COR-L47 (cell line): ENCODE results near the gene BTNL8.
"Not testable (repeated sequence)": the region's sequence is repeated elsewhere in the genome, so short reads cannot be mapped to it uniquely, and the experiment has no call there.

ENCODE experiments used
- DNase-seq: peaks from one replicate; lab custom pipeline; 2025; lab: John Stamatoyannopoulos, UW

BTNL8 gene

GRCh38 chr5:180875860-180876426, 23.0 kb upstream of the BTNL8 start:
- no peak for DNase-seq

DNA sequence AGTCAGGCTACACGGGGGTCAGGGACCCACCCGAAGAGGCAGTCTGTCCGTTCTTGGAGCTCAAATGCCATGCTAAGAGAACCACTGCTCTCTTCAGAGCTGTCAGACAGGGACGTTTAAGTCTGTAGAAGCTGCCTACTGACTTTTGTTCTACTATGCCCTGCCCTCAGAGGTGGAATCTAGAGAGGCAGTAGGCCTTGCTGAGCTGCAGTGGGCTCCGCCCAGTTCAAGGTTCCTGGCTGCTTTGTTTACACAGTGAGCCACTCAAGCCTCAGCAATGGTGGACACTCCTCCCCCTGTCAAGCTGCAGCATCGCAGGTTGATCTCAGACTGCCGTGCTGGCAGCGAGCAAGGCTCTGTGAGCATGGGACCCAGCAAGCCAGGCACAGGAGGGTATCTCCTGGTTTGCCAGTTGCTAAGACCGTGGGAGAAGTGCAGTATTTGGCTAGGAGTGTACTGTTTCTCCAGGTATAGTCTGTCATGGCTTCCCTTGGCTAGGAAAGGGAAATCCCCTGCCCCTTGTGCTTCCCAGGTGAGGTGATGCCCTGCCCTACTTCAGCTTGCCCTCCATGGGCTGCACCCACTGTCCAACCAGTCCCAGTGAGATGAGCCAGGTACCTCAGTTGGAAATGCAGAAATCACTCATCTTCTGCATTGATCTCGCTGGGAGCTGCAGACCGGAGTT, 13.0 kb upstream of the BTNL8 start:
- not testable (repeated sequence) for DNase-seq

DNA sequence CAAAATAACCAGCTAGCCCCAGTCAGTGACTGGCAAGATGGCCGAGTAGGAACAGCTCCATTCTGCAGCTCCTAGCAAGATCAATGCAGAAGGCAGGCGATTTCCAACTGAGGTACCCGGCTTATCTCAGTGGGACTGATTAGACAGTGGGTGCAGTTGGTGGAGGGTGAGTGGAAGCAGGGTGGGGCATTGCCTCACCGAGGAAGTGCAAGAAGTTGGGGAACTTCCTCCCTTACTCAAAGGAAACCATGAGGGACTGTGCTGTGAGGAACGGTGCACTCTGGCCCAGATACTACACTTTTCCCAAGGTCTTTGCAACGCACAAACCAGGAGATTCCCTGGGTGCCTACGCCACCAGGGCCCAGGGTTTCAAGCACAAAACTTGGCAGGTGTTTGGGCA, 9.6 kb upstream of the BTNL8 start:
- DNase-seq: no peak

DNA sequence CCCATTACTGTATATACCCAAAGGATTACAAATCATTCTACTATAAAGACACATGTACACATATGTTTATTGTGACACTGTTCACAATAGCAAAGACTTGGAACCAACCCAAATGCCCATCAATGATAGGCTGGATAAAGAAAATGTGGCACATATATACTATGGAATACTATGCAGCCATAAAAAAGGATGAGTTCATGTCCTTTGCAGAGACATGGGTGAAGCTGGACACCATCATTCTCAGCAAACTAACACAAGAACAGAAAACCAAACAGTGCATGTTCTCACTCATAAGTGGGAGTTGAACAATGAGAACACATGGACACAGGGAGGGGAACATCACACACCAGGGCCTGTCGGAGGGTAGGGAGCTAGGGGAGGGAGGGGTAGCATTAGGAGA, 3.6 kb upstream of the BTNL8 start:
- DNase-seq: not testable (repeated sequence)

GRCh38 chr5:180900178-180900577, 1.2 kb downstream of the BTNL8 start:
- no peak for DNase-seq

DNA sequence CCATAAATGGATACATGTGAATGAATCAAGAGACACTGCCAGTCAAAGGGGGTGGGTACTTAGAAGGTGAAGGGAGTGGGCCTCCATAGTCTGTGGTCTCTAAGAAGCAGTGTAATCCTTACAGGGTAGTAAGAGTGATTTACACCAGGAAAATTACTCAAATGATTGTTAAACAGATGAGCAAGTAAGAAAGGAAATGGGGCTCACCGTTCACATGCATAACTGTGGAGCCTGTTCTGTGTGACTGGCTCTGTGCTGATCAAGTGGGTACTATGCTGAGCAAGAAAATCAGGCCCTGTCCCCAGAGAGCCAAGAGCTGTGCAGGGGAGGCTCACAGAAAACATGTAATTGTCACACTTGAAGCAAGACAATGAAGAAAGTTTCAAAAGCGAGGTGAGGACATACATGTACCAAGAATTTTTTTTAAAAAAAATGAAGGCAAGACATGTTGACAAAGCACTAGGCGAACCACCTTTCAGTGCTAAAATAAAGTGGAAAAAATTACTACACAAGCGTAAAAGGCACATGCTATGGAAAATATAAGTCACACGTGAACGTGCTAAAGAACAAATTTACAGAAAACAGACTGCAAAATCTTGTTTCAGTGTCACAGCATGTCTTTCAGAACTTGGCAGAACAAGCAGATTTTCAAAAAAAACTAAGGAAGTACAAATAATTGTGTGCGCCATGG, 2.5 kb downstream of the BTNL8 start:
- no peak for DNase-seq

DNA sequence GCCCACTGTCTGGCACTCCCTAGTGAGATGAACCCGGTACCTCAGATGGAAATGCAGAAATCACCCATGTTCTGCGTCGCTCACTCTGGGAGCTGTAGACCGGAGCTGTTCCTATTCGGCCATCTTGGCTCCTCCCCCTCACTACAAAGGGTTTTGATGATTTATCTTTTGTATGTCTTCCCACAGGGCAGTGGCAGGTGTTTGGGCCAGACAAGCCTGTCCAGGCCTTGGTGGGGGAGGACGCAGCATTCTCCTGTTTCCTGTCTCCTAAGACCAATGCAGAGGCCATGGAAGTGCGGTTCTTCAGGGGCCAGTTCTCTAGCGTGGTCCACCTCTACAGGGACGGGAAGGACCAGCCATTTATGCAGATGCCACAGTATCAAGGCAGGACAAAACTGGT, 9.4 kb downstream of the BTNL8 start:
- no peak for DNase-seq

- DNase-seq: no peak
These were observed 10.2 kb downstream of the BTNL8 start for GRCh38 chr5:180908998-180909731.

DNA sequence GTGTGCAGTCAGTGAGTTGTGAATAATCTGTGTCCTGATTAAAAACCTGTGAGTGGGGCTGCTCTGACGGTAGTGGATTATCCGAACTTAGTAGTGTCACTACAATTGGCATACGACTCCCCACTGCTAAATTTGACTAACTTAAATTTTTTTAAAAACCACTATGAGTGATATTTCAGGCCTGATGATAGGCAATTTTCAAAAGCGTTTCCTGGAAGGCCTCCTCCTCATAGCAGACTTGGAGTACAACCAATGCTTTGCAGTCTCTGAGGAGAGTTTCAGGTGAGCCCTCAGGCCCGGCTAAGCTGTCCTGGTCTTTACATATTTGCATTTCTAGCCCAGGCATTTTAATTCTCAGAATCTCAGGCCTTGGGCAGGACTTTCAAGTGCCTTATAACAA, 10.8 kb downstream of the BTNL8 start:
- DNase-seq: no peak

GRCh38 chr5:180910182-180910581, 11.2 kb downstream of the BTNL8 start:
- no peak for DNase-seq

DNA sequence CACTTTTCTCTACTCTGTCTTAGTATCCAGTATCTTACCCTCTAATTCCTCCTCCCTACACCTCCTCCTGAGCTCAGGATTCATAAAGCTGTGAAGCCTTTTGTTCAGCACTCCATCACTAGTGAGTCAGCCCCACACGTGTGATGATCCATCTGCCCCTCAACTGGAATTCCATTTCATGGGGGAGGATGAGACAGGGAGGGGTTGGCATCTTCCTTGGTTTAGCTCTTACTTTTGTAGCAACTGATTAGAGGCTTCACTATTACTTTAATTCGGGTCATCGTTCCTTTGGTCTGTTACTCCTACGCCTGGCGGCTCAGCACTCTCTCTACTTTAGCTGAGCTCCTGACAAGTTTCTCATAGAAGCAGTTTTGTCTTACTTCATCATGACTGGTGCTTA, 11.8 kb downstream of the BTNL8 start:
- no peak for DNase-seq

DNA sequence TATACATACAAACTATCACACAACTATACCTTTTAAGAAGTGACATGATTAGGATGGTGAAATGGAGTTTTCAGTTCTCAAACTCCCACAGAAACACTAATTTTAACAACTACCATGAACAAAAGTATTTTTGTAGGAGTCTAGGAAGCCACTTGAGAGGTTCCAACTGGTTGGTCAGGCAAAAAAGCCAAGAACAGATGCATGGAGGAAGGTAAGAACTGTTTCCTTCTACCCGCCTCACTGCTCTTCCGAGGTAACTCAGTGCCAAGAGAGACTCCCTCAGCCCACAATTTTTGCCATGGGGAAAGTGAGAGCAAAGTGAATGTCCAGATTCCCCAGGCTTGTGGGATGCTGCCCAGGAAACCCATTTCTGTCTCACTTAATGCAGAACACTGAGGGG, 15.7 kb downstream of the BTNL8 start:
- no peak for DNase-seq

- DNase-seq: no peak
These were observed 17.0 kb downstream of the BTNL8 start for GRCh38 chr5:180915924-180916323.

DNA sequence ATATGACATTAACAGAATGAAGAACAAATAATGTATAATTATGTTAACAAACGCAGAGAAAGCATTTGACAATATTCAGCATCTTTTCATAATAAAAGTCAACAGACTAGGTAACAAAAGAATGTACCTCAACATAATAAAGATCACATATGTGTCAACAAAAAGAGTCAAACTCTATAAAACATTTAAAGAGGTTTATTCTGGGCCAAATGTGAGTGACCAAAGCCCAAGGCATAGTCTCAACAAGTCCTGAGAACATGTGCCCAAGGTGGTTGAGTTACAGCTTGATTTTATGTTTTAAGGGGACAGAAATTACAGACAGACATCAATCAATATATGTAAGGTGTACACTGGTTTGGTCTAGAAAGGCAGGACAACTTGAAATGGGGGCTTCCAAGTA, 19.4 kb downstream of the BTNL8 start:
- DNase-seq: no peak

GRCh38 chr5:180920710-180921109, 21.8 kb downstream of the BTNL8 start:
- no peak for DNase-seq

- DNase-seq: no peak
These were observed 24.0 kb downstream of the BTNL8 start for GRCh38 chr5:180922932-180923331.

GRCh38 chr5:180932660-180933059, 33.7 kb downstream of the BTNL8 start:
- no peak for DNase-seq

DNA sequence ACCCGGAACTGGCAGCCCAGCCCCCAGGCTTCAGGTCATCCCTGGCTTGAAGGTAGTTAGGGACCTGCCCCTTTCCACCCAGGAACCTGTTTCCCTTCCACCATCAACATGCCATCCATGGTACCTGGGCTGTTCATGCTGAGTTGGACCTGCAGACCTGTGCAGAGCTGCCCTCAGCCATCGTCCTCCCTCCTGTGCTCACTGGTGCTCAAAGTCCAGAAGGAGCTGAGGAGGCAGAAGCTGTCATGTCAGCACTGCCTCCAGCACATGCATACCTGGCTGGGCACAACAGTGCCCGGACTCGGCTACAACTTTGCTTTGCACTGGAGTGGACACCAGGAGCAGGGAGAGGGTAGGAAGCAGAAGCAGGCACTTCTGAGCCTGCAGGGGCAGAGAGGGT, 36.2 kb downstream of the BTNL8 start:
- DNase-seq: no peak

GRCh38 chr5:180938294-180938693, 39.3 kb downstream of the BTNL8 start:
- DNase-seq: no peak

GRCh38 chr5:180950291-180950949, 51.5 kb downstream of the BTNL8 start:
- no peak for DNase-seq

GRCh38 chr5:180959661-180960060, 60.7 kb downstream of the BTNL8 start:
- DNase-seq: no peak

DNA sequence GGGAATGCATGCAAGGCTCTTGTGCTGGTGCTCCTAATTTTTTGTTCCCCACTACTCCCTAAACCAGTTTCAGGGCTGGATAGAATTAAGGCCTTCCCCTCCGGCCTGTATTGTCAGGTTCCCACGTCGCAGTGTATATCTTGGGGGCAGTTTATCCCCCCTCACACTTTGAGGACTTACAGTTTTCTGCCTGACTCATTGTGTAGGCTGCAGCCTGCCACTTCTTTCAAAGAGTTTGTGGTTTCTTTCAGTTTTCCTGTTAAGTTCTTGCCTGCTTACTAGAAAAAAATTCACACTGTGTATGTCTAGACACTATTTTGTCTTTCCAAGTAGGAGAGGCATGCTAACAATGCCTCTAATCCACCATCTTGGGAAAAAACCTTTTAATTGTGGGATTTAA, 61.2 kb downstream of the BTNL8 start:
- DNase-seq: no peak
